ENCODE data around the gene SIRPA.

Gene SIRPA

GRCh38 chr20:1946762-1947534 lies 51.7 kb downstream of the SIRPA start:
- no peaks in the 10 kb centered on the region for H3K27me3 ChIP-seq
- peaks cover 89 to 95% of the 10 kb centered on the region in 2 experiments for H3K4me1 ChIP-seq (ENCODE audit: control insufficient read depth in 1 of 2, insufficient read depth in 1 of 2, low read depth in 1 of 2, low read length in 1 of 2)
- no peaks in the 10 kb centered on the region for H3K9me3 ChIP-seq
- peak overlapping the region; percentile 87 for H3K27ac ChIP-seq
- H3K36me3 ChIP-seq = no peaks in the 10 kb centered on the region
- peak overlapping the region; percentile 58 for H3K4me3 ChIP-seq (ENCODE audit: low read depth in 1 of 2, low read length in 1 of 2)
- TF ChIP-seq, protein P1, sequence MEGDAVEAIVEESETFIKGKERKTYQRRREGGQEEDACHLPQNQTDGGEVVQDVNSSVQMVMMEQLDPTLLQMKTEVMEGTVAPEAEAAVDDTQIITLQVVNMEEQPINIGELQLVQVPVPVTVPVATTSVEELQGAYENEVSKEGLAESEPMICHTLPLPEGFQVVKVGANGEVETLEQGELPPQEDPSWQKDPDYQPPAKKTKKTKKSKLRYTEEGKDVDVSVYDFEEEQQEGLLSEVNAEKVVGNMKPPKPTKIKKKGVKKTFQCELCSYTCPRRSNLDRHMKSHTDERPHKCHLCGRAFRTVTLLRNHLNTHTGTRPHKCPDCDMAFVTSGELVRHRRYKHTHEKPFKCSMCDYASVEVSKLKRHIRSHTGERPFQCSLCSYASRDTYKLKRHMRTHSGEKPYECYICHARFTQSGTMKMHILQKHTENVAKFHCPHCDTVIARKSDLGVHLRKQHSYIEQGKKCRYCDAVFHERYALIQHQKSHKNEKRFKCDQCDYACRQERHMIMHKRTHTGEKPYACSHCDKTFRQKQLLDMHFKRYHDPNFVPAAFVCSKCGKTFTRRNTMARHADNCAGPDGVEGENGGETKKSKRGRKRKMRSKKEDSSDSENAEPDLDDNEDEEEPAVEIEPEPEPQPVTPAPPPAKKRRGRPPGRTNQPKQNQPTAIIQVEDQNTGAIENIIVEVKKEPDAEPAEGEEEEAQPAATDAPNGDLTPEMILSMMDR (IDR thresholded peaks at IDR 0.05) = no peak

DNA sequence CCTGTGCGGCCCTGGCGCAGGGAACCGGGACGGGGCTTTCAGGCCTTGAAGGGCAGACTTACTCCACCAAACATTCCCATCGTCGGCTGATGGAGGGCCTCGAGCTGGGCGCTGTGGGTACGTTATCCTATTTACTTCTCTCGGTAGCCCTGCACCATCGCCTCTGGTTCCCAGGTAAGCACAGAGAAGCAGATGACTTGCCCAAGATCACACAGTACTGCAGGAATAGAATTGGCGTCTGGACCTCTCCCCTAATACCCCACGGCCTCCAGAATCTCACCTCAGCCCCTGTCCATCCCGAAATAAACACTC lies 52.3 kb downstream of the SIRPA start:
- Histone ChIP-seq H3K4me1 (ENCODE audit: control insufficient read depth in 1 of 2, insufficient read depth in 1 of 2, low read depth in 1 of 2, low read length in 1 of 2) (peaks cover 95 to 96% of the 10 kb centered on the region in 2 experiments), H3K27me3 (no peaks in the 10 kb centered on the region), H3K9me3 (no peaks in the 10 kb centered on the region), H3K27ac (peak overlapping the region; percentile 87), H3K36me3 (no peaks in the 10 kb centered on the region), H3K4me3 (ENCODE audit: low read depth in 1 of 2, low read length in 1 of 2) (peak overlapping the region; percentile 58)
- TF ChIP-seq, protein P1 (IDR thresholded peaks at IDR 0.05) = no peak

- H3K4me1 ChIP-seq (ENCODE audit: control insufficient read depth in 1 of 2, insufficient read depth in 1 of 2, low read depth in 1 of 2, low read length in 1 of 2) = peaks cover 97 to 100% of the 10 kb centered on the region in 2 experiments
- H3K9me3 ChIP-seq = no peaks in the 10 kb centered on the region
- TF ChIP-seq, protein P1 (IDR thresholded peaks at IDR 0.05) = no peak
- H3K36me3 ChIP-seq = no peaks in the 10 kb centered on the region
- H3K4me3 ChIP-seq (ENCODE audit: low read depth in 1 of 2, low read length in 1 of 2) = no peak overlapping the region
- peak overlapping the region; percentile 43 for H3K27ac ChIP-seq
- no peaks in the 10 kb centered on the region for H3K27me3 ChIP-seq
Observed at GRCh38 chr20:1949347-1950100, 54.3 kb downstream of the SIRPA start.

- H3K4me1 ChIP-seq (ENCODE audit: control insufficient read depth in 1 of 2, insufficient read depth in 1 of 2, low read depth in 1 of 2, low read length in 1 of 2) = peaks cover 97 to 100% of the 10 kb centered on the region in 2 experiments
- no peaks in the 10 kb centered on the region for H3K27me3 ChIP-seq
- H3K27ac ChIP-seq = peak overlapping the region; percentile 43
- TF ChIP-seq, protein P1 (IDR thresholded peaks at IDR 0.05) = no peak
- no peaks in the 10 kb centered on the region for H3K9me3 ChIP-seq
- no peaks in the 10 kb centered on the region for H3K36me3 ChIP-seq
- H3K4me3 ChIP-seq (ENCODE audit: low read depth in 1 of 2, low read length in 1 of 2) = no peak overlapping the region
Observed at GRCh38 chr20:1950836-1951235, 55.6 kb downstream of the SIRPA start.

GRCh38 chr20:1951436-1952115 lies 56.4 kb downstream of the SIRPA start:
- Histone ChIP-seq H3K9me3 (no peaks in the 10 kb centered on the region), H3K27me3 (no peaks in the 10 kb centered on the region), H3K4me3 (ENCODE audit: low read depth in 1 of 2, low read length in 1 of 2) (no peak overlapping the region), H3K27ac (peak overlapping the region; percentile 81), H3K4me1 (ENCODE audit: control insufficient read depth in 1 of 2, insufficient read depth in 1 of 2, low read depth in 1 of 2, low read length in 1 of 2) (peaks cover 89 to 99% of the 10 kb centered on the region in 2 experiments), H3K36me3 (no peaks in the 10 kb centered on the region)
- TF ChIP-seq, protein P1 (IDR thresholded peaks at IDR 0.05) = no peak

All from neutrophil (primary cell).